Osteoblast (primary cell): ENCODE measurements around the gene GABBR2. TPM values are rescaled to one million over a fixed set of nuclear protein-coding genes. Genes with fewer than 3 reads are reported as not detected.

Experiments used
- DNase-seq: peaks from one replicate; pipeline ENCODE4 v3.0.0; 2011; ENCODE audit warnings: low spot score, mixed read lengths; ENCODE audit not compliant: insufficient read length; ENCODE audit errors: missing footprints
- H2AFZ ChIP-seq: 2 replicates; pipeline ENCODE4 v1.6.0; 2011; ENCODE audit warnings: mild to moderate bottlenecking, low read length
- H3K27ac ChIP-seq: 2 replicates; pipeline ENCODE4 v1.5.1; 2011; ENCODE audit warnings: mild to moderate bottlenecking, low read depth, low read length, moderate library complexity
- H3K27me3 ChIP-seq: 2 replicates; pipeline ENCODE4 v1.6.0; 2012; ENCODE audit warnings: mild to moderate bottlenecking, control low read depth, inconsistent platforms, low read length, moderate library complexity; ENCODE audit not compliant: insufficient read depth
- H3K36me3 ChIP-seq: 2 replicates; pipeline ENCODE4 v1.5.1; 2011; ENCODE audit warnings: mild to moderate bottlenecking, low read length, control low read depth, moderate library complexity; ENCODE audit not compliant: insufficient read depth
- H3K4me1 ChIP-seq: 2 replicates; pipeline ENCODE4 v1.5.1; 2011; ENCODE audit warnings: mild to moderate bottlenecking, low read length, control low read depth, moderate library complexity; ENCODE audit not compliant: insufficient read depth
- H3K4me2 ChIP-seq: 2 replicates; pipeline ENCODE4 v1.6.0; 2011; ENCODE audit warnings: mild to moderate bottlenecking, low read length; ENCODE audit not compliant: insufficient read depth
- H3K4me3 ChIP-seq: fragments of 200-600 bp; sonication (generic); 3 replicates; pipeline ENCODE4 v1.5.1; 2012; ENCODE audit warnings: mild to moderate bottlenecking, low read length, inconsistent platforms; ENCODE audit not compliant: insufficient read depth
- H3K79me2 ChIP-seq: 2 replicates; pipeline ENCODE4 v1.6.0; 2012; ENCODE audit warnings: mild to moderate bottlenecking, low read length, control low read depth, inconsistent platforms; ENCODE audit not compliant: insufficient read depth
- H3K9me3 ChIP-seq: 2 replicates; pipeline ENCODE4 v1.5.1; 2011; ENCODE audit warnings: low read depth, low read length, control low read depth
- H4K20me1 ChIP-seq: 2 replicates; pipeline ENCODE4 v1.6.0; 2012; ENCODE audit warnings: mild to moderate bottlenecking, low read length, control low read depth; ENCODE audit not compliant: insufficient read depth
- CTCF ChIP-seq: IDR thresholded peaks from 2 replicates; pipeline ENCODE4 v1.5.1; 2011; ENCODE audit warnings: mild to moderate bottlenecking, low read depth, low read length, moderate library complexity; ENCODE audit errors: extremely low read depth
- total RNA-seq: library from RNA; depleted of rRNA; stranded (reverse); fragments of >200 nt; gene quantifications from 2 replicates; pipeline ENCODE4 v1.2.3, GENCODE V29; 2012

GABBR2 gene
- total RNA-seq, 1 donor, result under 0.01 TPM

- no peak overlapping the region for H3K27ac ChIP-seq
- H2AFZ ChIP-seq, result no peak overlapping the region
- no peaks in the 10 kb centered on the region for H4K20me1 ChIP-seq
- TF ChIP-seq CTCF, result no peak
- H3K79me2 ChIP-seq, result no peaks in the 10 kb centered on the region
- no peak overlapping the region for H3K4me3 ChIP-seq
- H3K9me3 ChIP-seq, result no peaks in the 10 kb centered on the region
- no peak overlapping the region for H3K4me2 ChIP-seq
- DNase-seq, result no peak
- H3K4me1 ChIP-seq, result no peaks in the 10 kb centered on the region
- H3K36me3 ChIP-seq, result no peaks in the 10 kb centered on the region
- peaks cover 12% of the 10 kb centered on the region for H3K27me3 ChIP-seq
Measured at GRCh38 chr9:98568234-98568908, 140.4 kb downstream of the GABBR2 start.

- no peaks in the 10 kb centered on the region for H3K4me1 ChIP-seq
- no peaks in the 10 kb centered on the region for H4K20me1 ChIP-seq
- H3K36me3 ChIP-seq, result no peaks in the 10 kb centered on the region
- H3K27me3 ChIP-seq, result peaks cover 12% of the 10 kb centered on the region
- TF ChIP-seq CTCF, result no peak
- H2AFZ ChIP-seq, result no peak overlapping the region
- no peak overlapping the region for H3K4me2 ChIP-seq
- H3K79me2 ChIP-seq, result no peaks in the 10 kb centered on the region
- no peak overlapping the region for H3K27ac ChIP-seq
- H3K9me3 ChIP-seq, result no peaks in the 10 kb centered on the region
- no peak for DNase-seq
- H3K4me3 ChIP-seq, result no peak overlapping the region
Measured at GRCh38 chr9:98567540-98568233, 141.0 kb downstream of the GABBR2 start.

DNA sequence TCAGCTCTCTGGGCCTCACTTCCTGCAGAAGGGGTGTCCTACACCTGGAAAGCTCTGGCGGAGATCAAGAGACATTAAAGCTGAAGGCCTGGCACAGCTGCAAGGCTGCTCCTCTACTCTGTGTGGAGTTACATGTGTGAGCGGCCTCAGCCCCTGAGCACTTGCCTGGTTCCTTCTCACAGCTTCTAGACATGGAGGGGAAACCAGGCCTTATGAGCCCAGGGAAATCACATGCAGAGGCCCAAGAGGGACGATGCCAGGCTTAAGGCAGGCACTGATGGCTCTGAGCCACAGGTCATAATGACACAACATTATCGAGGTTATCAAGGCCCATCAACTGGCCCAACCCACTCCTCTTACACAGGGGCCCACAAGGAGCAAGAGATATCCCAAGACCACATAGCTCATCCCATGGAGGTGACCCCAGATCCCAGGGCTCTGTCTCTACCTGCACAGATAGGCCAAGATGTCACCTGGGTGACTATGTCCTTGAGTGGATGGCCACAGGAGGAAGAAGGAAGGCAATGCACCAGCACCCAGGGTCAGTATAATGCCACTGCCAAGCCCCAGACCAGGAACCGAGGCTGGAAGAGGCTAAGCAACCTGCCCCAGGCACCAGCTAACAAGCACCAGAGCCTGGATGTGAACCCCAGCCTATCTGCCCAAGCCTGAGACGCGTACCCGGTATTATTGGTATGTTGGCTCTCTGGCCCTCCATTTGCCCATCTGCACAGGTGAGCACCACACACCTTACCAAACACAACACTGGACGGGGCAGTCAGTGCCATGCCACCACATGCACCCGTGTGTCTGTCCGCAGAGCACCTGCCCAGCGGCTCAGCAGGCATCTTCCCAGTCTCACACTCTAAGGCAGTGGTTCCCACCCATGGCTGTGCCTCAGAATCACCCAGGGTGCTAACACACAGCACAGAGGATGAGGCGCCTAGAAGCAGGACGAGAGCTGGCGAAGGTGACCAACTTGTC is 143.3 kb downstream of the GABBR2 start:
- Histone ChIP-seq H3K4me1 (no peaks in the 10 kb centered on the region), H3K4me3 (no peak overlapping the region), H3K4me2 (no peak overlapping the region), H3K9me3 (no peaks in the 10 kb centered on the region), H3K79me2 (no peaks in the 10 kb centered on the region), H3K27ac (no peak overlapping the region), H4K20me1 (no peaks in the 10 kb centered on the region), H3K27me3 (peaks cover 12% of the 10 kb centered on the region), H3K36me3 (no peaks in the 10 kb centered on the region), H2AFZ (no peak overlapping the region)
- DNase-seq, result no peak
- no peak for TF ChIP-seq CTCF
